SK-N-SH (cell line): Measurements from ENCODE around the gene PEDS1. TPM values are rescaled to one million over a fixed set of nuclear protein-coding genes. Genes with fewer than 3 reads are reported as not detected.

Experiments
- CTCF ChIA-PET: fragments of 300-600, 350-600 bp; formaldehyde crosslinking; extraction: SDS; loops from one replicate; lab custom pipeline; 2021; lab: Yijun Ruan, JAX
- POLR2A ChIA-PET: fragments of 350-600 bp; sonication (Branson Sonifier 250); formaldehyde crosslinking; extraction: SDS; loops from one replicate; lab custom pipeline; 2020; ENCODE audit warnings: antibody characterized with exemption, inconsistent platforms; lab: Yijun Ruan, JAX
- DNase-seq: peaks from one replicate; pipeline ENCODE4 v3.0.0; 2012
- H2AFZ ChIP-seq: fragments of 200-600 bp; sonication (generic); 2 replicates; pipeline ENCODE4 v1.8.1; 2016; ENCODE audit warnings: antibody characterized with exemption, mild to moderate bottlenecking, low read depth
- H3F3A ChIP-seq: fragments of 200-600 bp; sonication (generic); replicated peaks from 2 replicates; pipeline ENCODE3; 2016; ENCODE audit warnings: antibody characterized with exemption, mild to moderate bottlenecking; ENCODE audit not compliant: insufficient read depth
- H3K27ac ChIP-seq, 2 experiments: fragments of 200-500 bp in 1 of 2; fragments of 200-600 bp in 1 of 2; sonication (Bioruptor generic) in 1 of 2; sonication (generic), shearing (Covaris generic) in 1 of 2; 2 replicates each; pipeline versions ENCODE4 v1.5.1 to v1.6.1; 2014 to 2016; ENCODE audit warnings: low read depth in 2 of 2, inconsistent platforms in 1 of 2, low read length in 1 of 2, mild to moderate bottlenecking in 1 of 2, mixed read lengths in 1 of 2
- H3K27me3 ChIP-seq: fragments of 200-600 bp; sonication (generic), shearing (Covaris generic); 2 replicates; pipeline ENCODE4 v1.6.1; 2016; ENCODE audit warnings: mixed run types; ENCODE audit not compliant: insufficient read depth
- H3K36me3 ChIP-seq, 2 experiments: fragments of 200-500 bp in 1 of 2; fragments of 200-600 bp in 1 of 2; sonication (Bioruptor generic) in 1 of 2; sonication (generic) in 1 of 2; replicated peaks in 1 of 2; 2 replicates each; pipeline versions ENCODE3 to v1.5.1; 2014 to 2016; ENCODE audit warnings: low read length in 1 of 2, mild to moderate bottlenecking in 1 of 2; ENCODE audit not compliant: insufficient read depth in 2 of 2, control insufficient read depth in 1 of 2
- H3K4me1 ChIP-seq, 2 experiments: fragments of 200-500 bp in 1 of 2; fragments of 200-600 bp in 1 of 2; sonication (Bioruptor generic) in 1 of 2; sonication (generic), shearing (Covaris generic) in 1 of 2; 2 replicates each; pipeline versions ENCODE4 v1.5.1 to v1.6.1; 2014 to 2016; ENCODE audit warnings: low read depth in 1 of 2, low read length in 1 of 2, mixed run types in 1 of 2; ENCODE audit not compliant: insufficient read depth in 2 of 2, control insufficient read depth in 1 of 2
- H3K4me2 ChIP-seq: fragments of 200-600 bp; sonication (generic), shearing (Covaris generic); 2 replicates; pipeline ENCODE4 v1.6.1; 2017; ENCODE audit warnings: mixed run types
- H3K4me3 ChIP-seq, 2 experiments: fragments of 200-500 bp in 1 of 2; fragments of 200-600 bp in 1 of 2; sonication (Bioruptor generic) in 1 of 2; sonication (generic), shearing (Covaris generic) in 1 of 2; 2 replicates each; pipeline versions ENCODE4 v1.5.1 to v1.8.1; 2014 to 2016; ENCODE audit warnings: low read depth in 2 of 2, inconsistent platforms in 1 of 2, low read length in 1 of 2, mild to moderate bottlenecking in 1 of 2, mixed read lengths in 1 of 2, moderate library complexity in 1 of 2
- H3K79me2 ChIP-seq: fragments of 200-600 bp; sonication (generic); 2 replicates; pipeline ENCODE4 v1.8.1; 2017; ENCODE audit warnings: mild to moderate bottlenecking; ENCODE audit not compliant: insufficient read depth
- H3K9ac ChIP-seq: fragments of 200-600 bp; sonication (generic); 2 replicates; pipeline ENCODE4 v1.6.1; 2017; ENCODE audit warnings: mixed run types
- H3K9me2 ChIP-seq: fragments of 200-600 bp; sonication (generic); 2 replicates; pipeline ENCODE4 v1.6.1; 2017; ENCODE audit warnings: mixed run types
- H3K9me3 ChIP-seq: fragments of 200-600 bp; sonication (generic); 2 replicates; pipeline ENCODE4 v1.6.1; 2017; ENCODE audit warnings: mixed run types, mild to moderate bottlenecking, moderate library complexity
- H4K20me1 ChIP-seq: fragments of 200-600 bp; sonication (generic); 2 replicates; pipeline ENCODE4 v1.6.1; 2017; ENCODE audit warnings: mild to moderate bottlenecking, mixed run types; ENCODE audit not compliant: insufficient read depth
- CTCF ChIP-seq: fragments of 200-600 bp; sonication (generic); IDR thresholded peaks from 2 replicates; pipeline ENCODE4 v1.6.1; 2017; ENCODE audit warnings: antibody characterized with exemption, mild to moderate bottlenecking, moderate library complexity
- EZH2phosphoT487 ChIP-seq: fragments of 200-600 bp; sonication (generic); IDR thresholded peaks from 2 replicates; pipeline ENCODE4 v1.6.1; 2017; ENCODE audit warnings: low read depth, mixed run types, mild to moderate bottlenecking, antibody characterized with exemption, moderate library complexity, borderline replicate concordance
- FOXM1 ChIP-seq: IDR thresholded peaks from 2 replicates; pipeline ENCODE4 v1.4.0; 2012; ENCODE audit warnings: low read depth, mild to moderate bottlenecking
- MAX ChIP-seq: IDR thresholded peaks from 2 replicates; pipeline ENCODE4 v1.4.0; 2012; ENCODE audit warnings: low read depth
- NFIC ChIP-seq: IDR thresholded peaks from 2 replicates; pipeline ENCODE4 v1.4.0; 2012; ENCODE audit warnings: borderline replicate concordance
- PBX3 ChIP-seq: IDR thresholded peaks from 2 replicates; pipeline ENCODE4; 2012
- POLR2AphosphoS5 ChIP-seq: IDR thresholded peaks from 2 replicates; pipeline ENCODE4 v1.6.1; 2012; ENCODE audit warnings: low read depth, low read length
- RAD21 ChIP-seq: IDR thresholded peaks from 2 replicates; pipeline ENCODE4 v1.6.1; 2012; ENCODE audit warnings: mild to moderate bottlenecking, low read length
- RCOR1 ChIP-seq: fragments of 150-350 bp; IDR thresholded peaks from 2 replicates; pipeline ENCODE4 v1.6.1; 2017; ENCODE audit warnings: antibody characterized with exemption, low read length
- RFX5 ChIP-seq: IDR thresholded peaks from 2 replicates; pipeline ENCODE4 v1.6.1; 2012; ENCODE audit warnings: mild to moderate bottlenecking, improper control_type of control experiment, low read length
- SIN3A ChIP-seq: IDR thresholded peaks from 2 replicates; pipeline ENCODE4 v1.6.1; 2012; ENCODE audit warnings: low read depth, mild to moderate bottlenecking, low read length, moderate library complexity, borderline replicate concordance
- SMC3 ChIP-seq: IDR thresholded peaks from 2 replicates; pipeline ENCODE4 v1.6.1; 2012; ENCODE audit warnings: low read depth, low read length, improper control_type of control experiment
- TCF12 ChIP-seq: IDR thresholded peaks from 2 replicates; pipeline ENCODE4 v1.4.0; 2012
- TEAD4 ChIP-seq: IDR thresholded peaks from 2 replicates; pipeline ENCODE4 v1.4.0; 2012; ENCODE audit warnings: mild to moderate bottlenecking, borderline replicate concordance; ENCODE audit not compliant: insufficient read depth
- USF1 ChIP-seq: IDR thresholded peaks from 2 replicates; pipeline ENCODE4 v1.4.0; 2012; ENCODE audit warnings: low read depth, borderline replicate concordance
- WGBS: methylation state at CpG from one replicate; pipeline ENCODE4 v1.1.6; 2017; ENCODE audit warnings: low lambda C conversion rate; 5-methylcytosine and 5-hydroxymethylcytosine counted together
- polyA plus RNA-seq, 3 experiments: library from polyadenylated mRNA; depleted of rRNA; stranded (reverse); fragments of >200 nt; gene quantifications; 2 replicates each; pipeline ENCODE4 v1.2.3, GENCODE V29; 2012

The PEDS1 gene
- polyA plus RNA-seq, 1 of the 3 experiments (the other 2 are of a cell fraction): 18.3 TPM

- TF ChIP-seq PBX3 (no peak), USF1 (no peak), POLR2AphosphoS5 (no peak), NFIC (no peak), SIN3A (no peak), FOXM1 (no peak), RFX5 (no peak), EZH2phosphoT487 (no peak)
- ChIA-PET POLR2A (no interaction called here), CTCF (interaction anchor here (0.7 to 4.9 kb wide), 5 partner anchors 10 to 163 kb away, joined by 3 to 36 read pairs (median 10); no protein-coding TSS in a partner anchor)
- Histone ChIP-seq H4K20me1 (no peaks in the 10 kb centered on the region), H3K36me3 (peaks cover 10 to 13% of the 10 kb centered on the region in 2 experiments), H3K4me2 (peak overlapping the region; percentile 8; the same call in 1 of the 2 replicates), H3K27ac (no peak overlapping the region; a peak in 1 of 4 replicates), H3F3A (peaks cover 7% of the 10 kb centered on the region), H3K79me2 (peaks cover 57% of the 10 kb centered on the region), H3K4me3 (no peak overlapping the region), H3K27me3 (no peaks in the 10 kb centered on the region), H3K9me3 (no peaks in the 10 kb centered on the region), H3K9me2 (no peaks in the 10 kb centered on the region), H3K4me1 (peaks cover 5 to 14% of the 10 kb centered on the region in 2 experiments; a peak in 2 of 4 replicates), H3K9ac (no peak overlapping the region), H2AFZ (no peak overlapping the region)
- DNase-seq: no peak
- WGBS: 93% methylated on average over 10 of the region's 12 CpGs
Observed at GRCh38 chr20:50141811-50142561, 11.5 kb downstream of the PEDS1 start.

- no peak overlapping the region; a peak in 1 of 4 replicates for H3K27ac ChIP-seq
- H3K9ac ChIP-seq: no peak overlapping the region
- POLR2A ChIA-PET: no interaction called here
- H3F3A ChIP-seq: peaks cover 7% of the 10 kb centered on the region
- H3K4me3 ChIP-seq: no peak overlapping the region
- H3K79me2 ChIP-seq: peaks cover 54% of the 10 kb centered on the region
- no peaks in the 10 kb centered on the region for H4K20me1 ChIP-seq
- H3K4me1 ChIP-seq: peaks cover 0 to 14% of the 10 kb centered on the region in 2 experiments; a peak in 2 of 4 replicates
- TF ChIP-seq TCF12 (no peak), TEAD4 (no peak), MAX (no peak), RAD21 (no peak), CTCF (no peak), NFIC (no peak), FOXM1 (no peak), RCOR1 (no peak), SMC3 (no peak)
- whole genome bisulfite sequencing: 88% methylated on average over 5 of the region's 6 CpGs
- no peaks in the 10 kb centered on the region for H3K27me3 ChIP-seq
- no peak overlapping the region for H2AFZ ChIP-seq
- H3K9me2 ChIP-seq: no peaks in the 10 kb centered on the region
- H3K36me3 ChIP-seq: peaks cover 10 to 13% of the 10 kb centered on the region in 2 experiments
- no peak for DNase-seq
- H3K4me2 ChIP-seq: peak overlapping the region; percentile 8; the same call in 1 of the 2 replicates
- H3K9me3 ChIP-seq: no peaks in the 10 kb centered on the region
- CTCF ChIA-PET: interaction anchor here (0.6 to 4.9 kb wide), 5 partner anchors 11 to 469 kb away, joined by 3 to 36 read pairs (median 3); no protein-coding TSS in a partner anchor
Observed at GRCh38 chr20:50141018-50141675, 12.4 kb downstream of the PEDS1 start.
